Right atrium auricular region (tissue), 2 donors: ENCODE measurements around the gene CCDC183. TPM values are rescaled to one million over a fixed set of nuclear protein-coding genes. Genes with fewer than 3 reads are reported as not detected.

ENCODE experiments used
- DNase-seq: peaks from one replicate; pipeline ENCODE4 v3.0.0-alpha.2; 2019; ENCODE audit warnings: low spot score
- H3K27ac ChIP-seq, 2 donors: fragments of 200-600 bp; sonication (generic); 1 replicate in 1 of 2; 2 replicates in 1 of 2; pipeline ENCODE4 v1.5.1; 2016 to 2019
- H3K27me3 ChIP-seq, 2 donors: fragments of 200-600 bp; sonication (generic); one replicate each; pipeline versions ENCODE4 v1.5.1 to v1.6.0; 2017 to 2019
- H3K36me3 ChIP-seq: fragments of 200-600 bp; sonication (generic); one replicate; pipeline ENCODE4 v1.5.1; 2016
- H3K4me1 ChIP-seq, 2 donors: fragments of 200-600 bp; sonication (generic); one replicate each; pipeline versions ENCODE4 v1.5.1 to v1.6.0; 2017 to 2019
- H3K4me3 ChIP-seq, 2 donors: fragments of 200-600 bp; sonication (generic); 1 replicate in 1 of 2; 2 replicates in 1 of 2; pipeline ENCODE4 v1.5.1; 2017 to 2019; ENCODE audit warnings: mild to moderate bottlenecking in 1 of 2, moderate library complexity in 1 of 2
- H3K9me3 ChIP-seq, 2 donors: fragments of 200-600 bp; sonication (generic); one replicate each; pipeline ENCODE4 v1.5.1; 2019
- CTCF ChIP-seq, 2 donors: fragments of 200-600 bp; sonication (generic); IDR thresholded peaks; one replicate each; pipeline ENCODE4 v1.5.1; 2019; ENCODE audit warnings: antibody characterized with exemption in 2 of 2
- total RNA-seq, 2 donors: library from RNA; depleted of rRNA; stranded (reverse); fragments of >200 nt; gene quantifications; one replicate each; pipeline ENCODE4 v1.1.0, GENCODE V29; 2016

The CCDC183 gene
- total RNA-seq, 2 donors from 2014 or later, result 2.3 to 2.5 TPM

GRCh38 chr9:136844761-136845464 lies 48.8 kb downstream of the CCDC183 start:
- H3K27me3 ChIP-seq, result no peaks in the 10 kb centered on the region
- DNase-seq, result no peak
- H3K9me3 ChIP-seq, result no peaks in the 10 kb centered on the region
- peaks cover 0 to 71% of the 10 kb centered on the region in 2 donors for H3K4me1 ChIP-seq
- H3K4me3 ChIP-seq, result no peak overlapping the region
- no peak overlapping the region for H3K27ac ChIP-seq
- no peaks in the 10 kb centered on the region for H3K36me3 ChIP-seq
- TF ChIP-seq CTCF (IDR thresholded peaks at IDR 0.05), result no peak

- H3K4me3 ChIP-seq, result no peak overlapping the region
- H3K27me3 ChIP-seq, result no peaks in the 10 kb centered on the region
- TF ChIP-seq CTCF (IDR thresholded peaks at IDR 0.05), result no peak
- no peak for DNase-seq
- no peak overlapping the region for H3K27ac ChIP-seq
- no peaks in the 10 kb centered on the region for H3K9me3 ChIP-seq
- peaks cover 0 to 72% of the 10 kb centered on the region in 2 donors for H3K4me1 ChIP-seq
- peaks cover 6% of the 10 kb centered on the region for H3K36me3 ChIP-seq
These were observed 49.5 kb downstream of the CCDC183 start for GRCh38 chr9:136845465-136846260.

- Histone ChIP-seq H3K4me1 (peaks cover 0 to 70% of the 10 kb centered on the region in 2 donors), H3K4me3 (peak overlapping the region; percentile 58 to 73), H3K9me3 (no peaks in the 10 kb centered on the region), H3K27me3 (no peaks in the 10 kb centered on the region), H3K36me3 (peaks cover 15% of the 10 kb centered on the region), H3K27ac (peak overlapping the region in 1 of 2 donors; percentile 96)
- TF ChIP-seq CTCF (IDR thresholded peaks at IDR 0.05), result no peak
- no peak for DNase-seq
These were observed 50.4 kb downstream of the CCDC183 start for GRCh38 chr9:136846376-136847087.

GRCh38 chr9:136847088-136847825 lies 51.1 kb downstream of the CCDC183 start:
- Histone ChIP-seq H3K4me1 (peaks cover 0 to 66% of the 10 kb centered on the region in 2 donors), H3K27me3 (no peaks in the 10 kb centered on the region)
- no peak for TF ChIP-seq CTCF (IDR thresholded peaks at IDR 0.05)

GRCh38 chr9:136847826-136848392 lies 51.8 kb downstream of the CCDC183 start:
- DNase-seq, result peak; percentile 94
- H3K4me1 ChIP-seq, result peaks cover 0 to 60% of the 10 kb centered on the region in 2 donors
- peaks cover 18% of the 10 kb centered on the region for H3K36me3 ChIP-seq
- H3K9me3 ChIP-seq, result no peaks in the 10 kb centered on the region
- peak overlapping the region; percentile 58 to 73 for H3K4me3 ChIP-seq
- no peaks in the 10 kb centered on the region for H3K27me3 ChIP-seq
- TF ChIP-seq CTCF (IDR thresholded peaks at IDR 0.05), result no peak
- peak overlapping the region; percentile 93 to 96 for H3K27ac ChIP-seq

More at GRCh38 chr9:136847088-136847825, 51.1 kb downstream of the CCDC183 start:
- peak overlapping the region; percentile 58 to 73 for H3K4me3 ChIP-seq
- no peak for DNase-seq
- H3K27ac ChIP-seq, result peak overlapping the region; percentile 93 to 96
- no peaks in the 10 kb centered on the region for H3K9me3 ChIP-seq
- peaks cover 18% of the 10 kb centered on the region for H3K36me3 ChIP-seq
